Neural progenitor cell (in vitro differentiated cells): ENCODE data around the gene FOXD2. TPM values are rescaled to one million over a fixed set of nuclear protein-coding genes. Genes with fewer than 3 reads are reported as not detected.
A peak's percentile ranks its signal among the peaks of the same experiment; 100 is the strongest.
"Not testable (repeated sequence)": the region's sequence is repeated elsewhere in the genome, so short reads cannot be mapped to it uniquely, and the experiment has no call there.

Experiments used
- DNase-seq: peaks from one replicate; pipeline ENCODE4 v3.0.0-alpha.2; 2016; ENCODE audit warnings: low spot score
- H2AFZ ChIP-seq: fragments of 200-600 bp; sonication (generic); replicated peaks from 2 replicates; pipeline ENCODE4 v1.6.1; 2016; ENCODE audit warnings: antibody characterized with exemption
- H3F3A ChIP-seq: fragments of 200-600 bp; sonication (generic); 2 replicates; pipeline ENCODE4 v1.6.1; 2016; ENCODE audit warnings: antibody characterized with exemption, low read depth
- H3K27ac ChIP-seq: fragments of 200-600 bp; sonication (generic); 2 replicates; pipeline ENCODE4 v1.5.1; 2016; ENCODE audit warnings: mild to moderate bottlenecking
- H3K27me3 ChIP-seq: fragments of 200-600 bp; sonication (generic); 2 replicates; pipeline ENCODE4 v1.6.1; 2016; ENCODE audit warnings: mild to moderate bottlenecking, moderate library complexity
- H3K36me3 ChIP-seq: fragments of 200-600 bp; sonication (generic); 2 replicates; pipeline ENCODE4 v1.5.1; 2016
- H3K4me1 ChIP-seq: fragments of 200-600 bp; sonication (generic); 2 replicates; pipeline ENCODE4 v1.6.1; 2016; ENCODE audit warnings: mixed run types
- H3K4me2 ChIP-seq: fragments of 200-600 bp; sonication (generic); 2 replicates; pipeline ENCODE4 v1.6.1; 2016
- H3K4me3 ChIP-seq: fragments of 200-600 bp; sonication (generic); 2 replicates; pipeline ENCODE4 v1.5.1; 2016
- H3K79me2 ChIP-seq: fragments of 200-600 bp; sonication (generic); 2 replicates; pipeline ENCODE4 v1.6.1; 2016; ENCODE audit warnings: low read depth
- H3K9ac ChIP-seq: fragments of 200-600 bp; sonication (generic); 2 replicates; pipeline ENCODE4 v1.6.1; 2016
- H3K9me3 ChIP-seq: fragments of 200-600 bp; sonication (generic); 2 replicates; pipeline ENCODE4 v1.5.1; 2016; ENCODE audit warnings: low read depth
- H4K20me1 ChIP-seq: fragments of 200-600 bp; sonication (generic); 2 replicates; pipeline ENCODE4 v1.6.1; 2016; ENCODE audit warnings: low read depth
- H3K27ac Mint-ChIP-seq: 3 replicates; pipeline ENCODE4 v1.8.0; 2021; ENCODE audit warnings: mixed read lengths
- H3K27me3 Mint-ChIP-seq: 2 replicates; pipeline ENCODE4 v1.8.0; 2022; ENCODE audit warnings: low read depth, mild to moderate bottlenecking, inconsistent platforms, moderate library complexity, mixed read lengths; ENCODE audit not compliant: insufficient read depth
- H3K36me3 Mint-ChIP-seq: 3 replicates; pipeline ENCODE4 v1.8.0; 2021; ENCODE audit warnings: mixed read lengths
- H3K4me1 Mint-ChIP-seq: 3 replicates; pipeline ENCODE4 v1.8.0; 2021; ENCODE audit warnings: mixed read lengths
- H3K4me3 Mint-ChIP-seq: 3 replicates; pipeline ENCODE4 v1.8.0; 2021; ENCODE audit warnings: mild to moderate bottlenecking, moderate library complexity, mixed read lengths
- H3K9me3 Mint-ChIP-seq: 3 replicates; pipeline ENCODE4 v1.8.0; 2020; ENCODE audit warnings: mixed read lengths
- EZH2 ChIP-seq: fragments of 200-600 bp; sonication (generic); IDR thresholded peaks from 2 replicates; pipeline ENCODE4 v1.6.1; 2017; ENCODE audit warnings: antibody characterized with exemption, mild to moderate bottlenecking, moderate library complexity
- EZH2phosphoT487 ChIP-seq: fragments of 200-600 bp; sonication (generic); IDR thresholded peaks from 2 replicates; pipeline ENCODE4 v1.6.1; 2017; ENCODE audit warnings: antibody characterized with exemption
- total RNA-seq: library from RNA; depleted of rRNA; stranded (reverse); fragments of >200 nt; gene quantifications from 2 replicates; pipeline ENCODE4 v1.2.3, GENCODE V29; 2015; ENCODE audit warnings: low replicate concordance
- TF ChIP-seq, protein P1 (sequence below): fragments of 200-600 bp; sonication (generic); IDR thresholded peaks from 2 replicates; pipeline ENCODE4 v1.5.1; 2017; ENCODE audit warnings: antibody characterized with exemption, mild to moderate bottlenecking

FOXD2 gene
- total RNA-seq, 1 donor from 2014 or later, result 0.32 TPM

DNA sequence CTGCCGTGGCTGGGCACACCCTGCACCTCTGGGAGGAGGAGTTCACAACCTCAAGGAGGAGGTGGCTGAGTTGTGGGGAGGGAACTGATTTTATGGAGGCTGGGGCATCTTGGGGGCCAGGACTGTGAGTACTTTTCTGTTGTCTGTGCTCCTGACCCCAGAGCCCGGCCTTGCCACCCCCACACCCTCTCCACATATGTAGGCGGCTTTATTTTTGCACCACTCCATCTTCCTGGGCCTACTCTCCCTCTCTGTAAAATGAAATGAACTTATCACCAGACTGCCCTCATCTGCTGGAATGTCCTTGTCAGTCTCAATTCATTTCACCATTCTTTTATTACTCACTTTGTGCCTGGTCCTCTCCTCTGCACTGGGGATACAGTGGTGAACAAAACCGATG is 12.8 kb downstream of the FOXD2 start:
- Histone ChIP-seq H3K36me3 (no peaks in the 10 kb centered on the region), H3K79me2 (no peaks in the 10 kb centered on the region), H3K27ac (no peak overlapping the region), H3K9ac (no peak overlapping the region), H3K4me1 (no peaks in the 10 kb centered on the region), H3K27me3 (peaks cover 77% of the 10 kb centered on the region), H3K4me3 (no peak overlapping the region), H3K4me2 (no peak overlapping the region), H4K20me1 (peaks cover 46% of the 10 kb centered on the region), H3K9me3 (no peaks in the 10 kb centered on the region), H3F3A (peaks cover 5% of the 10 kb centered on the region), H2AFZ (no peak overlapping the region)
- no peak overlapping the region for H3K27ac Mint-ChIP-seq
- no peak overlapping the region for H3K4me3 Mint-ChIP-seq
- TF ChIP-seq EZH2phosphoT487 (no peak), EZH2 (no peak)
- TF ChIP-seq, protein P1, sequence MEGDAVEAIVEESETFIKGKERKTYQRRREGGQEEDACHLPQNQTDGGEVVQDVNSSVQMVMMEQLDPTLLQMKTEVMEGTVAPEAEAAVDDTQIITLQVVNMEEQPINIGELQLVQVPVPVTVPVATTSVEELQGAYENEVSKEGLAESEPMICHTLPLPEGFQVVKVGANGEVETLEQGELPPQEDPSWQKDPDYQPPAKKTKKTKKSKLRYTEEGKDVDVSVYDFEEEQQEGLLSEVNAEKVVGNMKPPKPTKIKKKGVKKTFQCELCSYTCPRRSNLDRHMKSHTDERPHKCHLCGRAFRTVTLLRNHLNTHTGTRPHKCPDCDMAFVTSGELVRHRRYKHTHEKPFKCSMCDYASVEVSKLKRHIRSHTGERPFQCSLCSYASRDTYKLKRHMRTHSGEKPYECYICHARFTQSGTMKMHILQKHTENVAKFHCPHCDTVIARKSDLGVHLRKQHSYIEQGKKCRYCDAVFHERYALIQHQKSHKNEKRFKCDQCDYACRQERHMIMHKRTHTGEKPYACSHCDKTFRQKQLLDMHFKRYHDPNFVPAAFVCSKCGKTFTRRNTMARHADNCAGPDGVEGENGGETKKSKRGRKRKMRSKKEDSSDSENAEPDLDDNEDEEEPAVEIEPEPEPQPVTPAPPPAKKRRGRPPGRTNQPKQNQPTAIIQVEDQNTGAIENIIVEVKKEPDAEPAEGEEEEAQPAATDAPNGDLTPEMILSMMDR, result no peak
- peaks cover 67% of the 10 kb centered on the region for H3K27me3 Mint-ChIP-seq
- H3K36me3 Mint-ChIP-seq, result no peaks in the 10 kb centered on the region
- no peak for DNase-seq
- peaks cover 2% of the 10 kb centered on the region for H3K9me3 Mint-ChIP-seq
- no peaks in the 10 kb centered on the region for H3K4me1 Mint-ChIP-seq

DNA sequence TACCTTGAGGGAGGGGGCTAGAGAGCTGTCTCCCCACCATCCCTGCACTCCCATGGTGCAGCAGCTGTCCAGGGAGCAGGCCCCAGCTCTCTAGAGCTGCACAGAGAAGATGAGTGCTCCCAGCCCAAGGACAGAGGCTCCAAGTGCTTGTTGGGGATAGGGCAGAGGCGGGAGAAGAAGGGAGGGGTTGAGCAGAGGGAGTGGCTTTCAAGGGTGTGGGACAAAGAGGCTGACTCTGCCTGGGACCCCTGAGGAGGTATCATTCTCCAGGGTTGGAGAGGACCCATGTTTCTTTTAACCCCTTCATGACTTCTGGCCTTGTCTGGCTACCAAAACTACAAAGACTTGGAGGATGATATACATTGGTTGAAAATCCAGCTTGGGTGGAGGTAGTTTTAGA is 14.6 kb downstream of the FOXD2 start:
- no peaks in the 10 kb centered on the region for H3K79me2 ChIP-seq
- Mint-ChIP-seq H3K27me3 (peaks cover 60% of the 10 kb centered on the region), H3K4me3 (no peak overlapping the region), H3K9me3 (no peaks in the 10 kb centered on the region), H3K27ac (no peak overlapping the region), H3K36me3 (no peaks in the 10 kb centered on the region), H3K4me1 (no peaks in the 10 kb centered on the region)
- H3K27ac ChIP-seq, result no peak overlapping the region
- no peaks in the 10 kb centered on the region for H3K36me3 ChIP-seq
- H3F3A ChIP-seq, result peaks cover 5% of the 10 kb centered on the region
- H3K4me1 ChIP-seq, result no peaks in the 10 kb centered on the region
- no peak overlapping the region for H3K9ac ChIP-seq
- H3K27me3 ChIP-seq, result peaks cover 58% of the 10 kb centered on the region
- no peak overlapping the region for H2AFZ ChIP-seq
- TF ChIP-seq EZH2phosphoT487 (no peak), EZH2 (no peak)
- TF ChIP-seq, protein P1, result no peak
- H4K20me1 ChIP-seq, result peaks cover 27% of the 10 kb centered on the region
- H3K4me3 ChIP-seq, result no peak overlapping the region
- H3K9me3 ChIP-seq, result no peaks in the 10 kb centered on the region
- DNase-seq, result peak; percentile 38
- H3K4me2 ChIP-seq, result no peak overlapping the region

DNA sequence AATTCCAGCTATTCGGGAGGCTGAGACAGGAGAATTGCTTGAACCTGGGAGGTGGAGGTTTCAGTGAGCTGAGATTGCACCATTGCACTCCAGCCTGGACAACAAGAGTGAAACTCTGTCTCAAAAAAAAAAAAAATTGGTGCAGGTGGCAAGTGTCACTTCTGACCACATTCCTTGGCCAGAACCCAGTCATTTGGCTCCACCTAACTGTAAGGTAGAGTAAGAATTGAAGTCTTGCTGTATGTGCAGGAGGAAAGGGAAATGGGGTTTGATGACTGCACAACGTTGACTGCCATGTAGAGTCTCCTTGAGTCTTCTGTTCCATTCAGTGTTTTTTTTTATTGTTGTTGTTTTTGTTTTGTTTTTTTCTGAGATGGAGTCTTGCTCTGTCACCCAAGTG is 16.1 kb downstream of the FOXD2 start:
- DNase-seq, H3K27ac Mint-ChIP-seq, H3K4me2 ChIP-seq, H3K4me3 ChIP-seq, H3K4me1 ChIP-seq, H3K4me3 Mint-ChIP-seq, H3K27ac ChIP-seq, H3F3A ChIP-seq, H3K9me3 Mint-ChIP-seq, H3K36me3 ChIP-seq, H3K36me3 Mint-ChIP-seq, H3K9ac ChIP-seq, H2AFZ ChIP-seq, H3K4me1 Mint-ChIP-seq, H3K79me2 ChIP-seq, H3K9me3 ChIP-seq: not testable (repeated sequence)
- peaks cover 55% of the 10 kb centered on the region for H3K27me3 Mint-ChIP-seq
- Histone ChIP-seq H3K27me3 (peaks cover 44% of the 10 kb centered on the region), H4K20me1 (peaks cover 16% of the 10 kb centered on the region)

DNA sequence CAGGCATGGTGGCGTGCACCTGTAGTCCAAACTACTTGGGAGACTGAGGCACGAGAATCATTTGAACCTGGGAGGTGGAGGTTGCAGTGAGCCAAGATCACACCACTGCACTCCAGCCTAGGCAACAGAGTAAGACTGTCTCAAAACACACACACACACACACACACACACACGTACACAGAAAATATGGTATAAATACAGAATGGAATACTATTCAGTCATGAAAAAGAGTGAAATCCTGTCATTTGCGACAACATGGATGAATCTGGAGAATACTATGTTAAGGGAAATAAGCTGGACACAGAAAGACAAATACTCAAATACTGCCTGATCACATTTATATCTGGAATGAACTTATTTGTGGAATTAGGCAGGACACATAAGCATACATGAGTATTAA is 18.4 kb downstream of the FOXD2 start:
- Mint-ChIP-seq H3K4me1 (peaks cover 15% of the 10 kb centered on the region), H3K27me3 (peaks cover 50% of the 10 kb centered on the region)

DNA sequence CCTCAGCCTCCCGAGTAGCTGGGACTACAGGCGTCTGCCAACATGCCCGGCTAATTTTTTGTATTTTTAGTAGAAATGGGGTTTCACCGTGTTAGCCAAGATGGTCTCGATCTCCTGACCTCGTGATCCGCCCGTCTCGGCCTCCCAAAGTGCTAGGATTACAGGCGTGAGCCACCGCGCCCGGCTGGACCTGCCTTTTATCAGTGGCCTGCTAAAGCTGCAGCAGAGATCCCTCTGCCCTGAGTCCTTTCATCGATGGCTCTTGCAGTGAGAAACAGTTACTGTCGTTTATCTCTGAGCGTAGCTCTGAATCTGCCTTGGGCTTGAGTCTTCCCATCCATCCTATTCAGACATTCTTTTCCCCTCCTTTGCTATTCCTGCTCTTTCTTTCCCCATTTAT is 19.7 kb downstream of the FOXD2 start:
- H3K9ac ChIP-seq, H3K27ac ChIP-seq, H4K20me1 ChIP-seq, H3K4me3 ChIP-seq, H3K9me3 ChIP-seq, H3K9me3 Mint-ChIP-seq, H3F3A ChIP-seq, H3K4me2 ChIP-seq, H2AFZ ChIP-seq, H3K4me3 Mint-ChIP-seq, DNase-seq, H3K27ac Mint-ChIP-seq, H3K36me3 Mint-ChIP-seq, H3K79me2 ChIP-seq, H3K36me3 ChIP-seq: not testable (repeated sequence)
- peaks cover 16% of the 10 kb centered on the region for H3K4me1 ChIP-seq
- H3K27me3 ChIP-seq, result peaks cover 25% of the 10 kb centered on the region
- H3K27me3 Mint-ChIP-seq, result peaks cover 44% of the 10 kb centered on the region
- H3K4me1 Mint-ChIP-seq, result peaks cover 15% of the 10 kb centered on the region

More for the DNA sequence above, 18.4 kb downstream of the FOXD2 start:
- H3F3A ChIP-seq, result no peaks in the 10 kb centered on the region
- H3K36me3 ChIP-seq, result no peaks in the 10 kb centered on the region
- no peak overlapping the region for H3K4me3 ChIP-seq
- no peak overlapping the region for H3K4me2 ChIP-seq
- H3K27me3 ChIP-seq, result peaks cover 28% of the 10 kb centered on the region
- DNase-seq, result no peak
- no peak overlapping the region for H2AFZ ChIP-seq
- H3K79me2 ChIP-seq, result no peaks in the 10 kb centered on the region
- H3K4me3 Mint-ChIP-seq, result no peak overlapping the region
- H4K20me1 ChIP-seq, result no peaks in the 10 kb centered on the region
- no peaks in the 10 kb centered on the region for H3K36me3 Mint-ChIP-seq
- peaks cover 16% of the 10 kb centered on the region for H3K4me1 ChIP-seq
- H3K9me3 ChIP-seq, result no peaks in the 10 kb centered on the region
- H3K9ac ChIP-seq, result no peak overlapping the region
- H3K27ac Mint-ChIP-seq, result no peak overlapping the region
- H3K27ac ChIP-seq, result no peak overlapping the region
- no peaks in the 10 kb centered on the region for H3K9me3 Mint-ChIP-seq
- no peak for TF ChIP-seq EZH2
- TF ChIP-seq, protein P1, result no peak
- TF ChIP-seq EZH2phosphoT487, result no peak
